Muscle layer of colon (tissue), 2 donors: ENCODE results near the gene NXN.

Experiments used
- H3K27ac ChIP-seq: one replicate; pipeline ENCODE4 v1.7.0; 2013; ENCODE audit warnings: low read depth, mild to moderate bottlenecking, low read length, moderate library complexity
- H3K27me3 ChIP-seq, 2 donors: one replicate each; pipeline ENCODE4 v1.7.0; 2013; ENCODE audit warnings: low read length in 2 of 2, mild to moderate bottlenecking in 2 of 2; ENCODE audit not compliant: insufficient read depth in 2 of 2, control insufficient read depth in 1 of 2
- H3K36me3 ChIP-seq: one replicate; pipeline ENCODE4 v1.7.0; 2013; ENCODE audit warnings: mild to moderate bottlenecking, low read length; ENCODE audit not compliant: insufficient read depth
- H3K4me1 ChIP-seq: one replicate; pipeline ENCODE4 v1.7.0; 2013; ENCODE audit warnings: mild to moderate bottlenecking, low read length; ENCODE audit not compliant: insufficient read depth
- H3K4me3 ChIP-seq, 2 donors: one replicate each; pipeline ENCODE4 v1.7.0; 2013; ENCODE audit warnings: low read length in 2 of 2, low read depth in 1 of 2, mild to moderate bottlenecking in 1 of 2, moderate library complexity in 1 of 2
- H3K9ac ChIP-seq: one replicate; pipeline ENCODE4 v1.7.0; 2013; ENCODE audit warnings: low read length
- H3K9me3 ChIP-seq: one replicate; pipeline ENCODE4 v1.7.0; 2013; ENCODE audit warnings: mild to moderate bottlenecking, low read length
- donor health status: abdominal sarcoma.
- donor health status: Adenocarcinoma of cecum.

NXN gene

DNA sequence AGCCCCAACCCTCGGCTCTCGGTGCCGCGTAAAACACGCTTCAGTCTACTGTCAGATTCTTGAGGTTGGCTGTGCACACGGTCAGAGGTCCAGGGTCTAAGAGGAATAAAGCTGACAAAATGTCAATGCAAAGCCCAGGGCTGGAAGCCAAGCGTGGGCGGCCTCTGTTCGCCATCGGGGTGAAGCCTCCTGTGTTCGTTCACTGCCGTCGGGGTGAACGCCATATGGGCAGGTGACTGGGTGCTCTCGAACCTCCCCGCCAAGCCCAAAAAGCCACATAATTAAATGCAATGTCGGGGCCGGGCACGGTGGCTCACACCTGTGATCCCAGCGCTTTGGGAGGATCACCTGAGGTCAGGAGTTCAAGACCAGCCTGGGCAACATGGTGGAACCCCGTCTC lies 152.8 kb downstream of the NXN start:
- Histone ChIP-seq H3K27ac (no peak overlapping the region), H3K27me3 (no peaks in the 10 kb centered on the region), H3K4me3 (no peak overlapping the region), H3K4me1 (no peaks in the 10 kb centered on the region), H3K36me3 (peaks cover 14% of the 10 kb centered on the region), H3K9me3 (no peaks in the 10 kb centered on the region), H3K9ac (no peak overlapping the region)

DNA sequence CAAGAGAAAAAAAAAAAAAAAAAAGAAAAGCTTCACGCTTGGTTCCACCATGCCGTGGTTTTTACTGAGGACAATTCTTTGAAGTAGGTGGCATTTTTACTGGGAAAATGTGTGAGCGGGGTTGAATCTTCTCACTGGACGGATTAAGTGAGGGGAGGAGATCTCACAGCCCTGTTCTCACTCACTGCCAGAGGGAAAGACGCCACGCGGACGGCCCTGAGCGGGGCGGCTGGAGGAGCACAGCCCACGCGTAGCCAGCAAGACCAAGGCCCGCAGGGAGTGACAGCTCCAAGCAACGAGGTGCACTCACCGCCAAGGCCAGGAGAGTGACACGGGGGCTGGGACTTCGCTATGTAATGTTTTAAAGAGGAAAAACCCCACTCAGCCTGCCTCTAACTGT lies 154.4 kb downstream of the NXN start:
- no peak overlapping the region for H3K4me3 ChIP-seq
- peaks cover 14% of the 10 kb centered on the region for H3K36me3 ChIP-seq
- no peaks in the 10 kb centered on the region for H3K4me1 ChIP-seq
- no peaks in the 10 kb centered on the region for H3K9me3 ChIP-seq
- no peak overlapping the region for H3K27ac ChIP-seq
- H3K9ac ChIP-seq: no peak overlapping the region
- no peaks in the 10 kb centered on the region for H3K27me3 ChIP-seq

DNA sequence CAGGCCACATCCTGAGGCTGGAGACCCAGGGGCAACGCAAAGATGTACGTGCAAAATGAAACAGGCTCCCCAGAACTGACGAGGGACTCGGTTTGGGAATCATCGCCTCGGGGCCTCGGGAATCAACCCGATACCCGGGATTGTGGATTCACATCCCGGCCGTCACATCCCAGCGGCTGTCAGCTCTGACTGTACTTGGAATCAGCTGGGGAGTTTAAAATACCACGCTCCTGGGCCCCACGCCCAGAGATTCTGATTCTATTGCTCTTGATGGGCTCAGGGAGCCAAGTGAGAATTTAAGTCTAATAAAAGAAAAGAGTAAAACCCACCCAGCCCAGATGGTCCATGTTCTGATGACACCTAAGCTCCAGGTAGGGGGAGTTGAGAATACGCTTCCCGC lies 155.2 kb downstream of the NXN start:
- H3K27me3 ChIP-seq: no peaks in the 10 kb centered on the region
- no peak overlapping the region for H3K27ac ChIP-seq
- H3K9ac ChIP-seq: no peak overlapping the region
- no peaks in the 10 kb centered on the region for H3K4me1 ChIP-seq
- H3K4me3 ChIP-seq: no peak overlapping the region
- H3K36me3 ChIP-seq: peaks cover 22% of the 10 kb centered on the region
- H3K9me3 ChIP-seq: no peaks in the 10 kb centered on the region

DNA sequence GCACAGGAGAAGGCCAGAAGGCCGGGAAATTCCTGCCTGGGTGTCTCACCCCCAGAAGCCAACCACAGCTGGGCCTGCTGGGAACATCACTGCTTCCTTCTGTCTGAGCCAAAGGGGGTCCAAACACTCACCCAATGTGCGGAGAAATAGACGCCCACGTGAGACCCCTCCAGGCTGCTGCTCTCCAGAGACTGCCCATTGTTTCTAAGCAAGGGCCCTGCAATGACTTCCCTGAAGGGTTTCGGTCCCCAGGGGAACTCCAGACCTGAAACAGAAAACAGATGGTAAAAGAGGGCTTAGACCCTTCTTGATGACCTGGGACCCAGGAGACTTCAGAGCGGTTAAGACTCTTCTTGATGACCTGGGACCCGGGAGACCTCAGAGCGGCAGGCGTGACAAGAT lies 156.1 kb downstream of the NXN start:
- Histone ChIP-seq H3K4me1 (no peaks in the 10 kb centered on the region), H3K36me3 (peaks cover 28% of the 10 kb centered on the region), H3K4me3 (no peak overlapping the region), H3K9ac (no peak overlapping the region), H3K9me3 (no peaks in the 10 kb centered on the region), H3K27me3 (no peaks in the 10 kb centered on the region), H3K27ac (no peak overlapping the region)

DNA sequence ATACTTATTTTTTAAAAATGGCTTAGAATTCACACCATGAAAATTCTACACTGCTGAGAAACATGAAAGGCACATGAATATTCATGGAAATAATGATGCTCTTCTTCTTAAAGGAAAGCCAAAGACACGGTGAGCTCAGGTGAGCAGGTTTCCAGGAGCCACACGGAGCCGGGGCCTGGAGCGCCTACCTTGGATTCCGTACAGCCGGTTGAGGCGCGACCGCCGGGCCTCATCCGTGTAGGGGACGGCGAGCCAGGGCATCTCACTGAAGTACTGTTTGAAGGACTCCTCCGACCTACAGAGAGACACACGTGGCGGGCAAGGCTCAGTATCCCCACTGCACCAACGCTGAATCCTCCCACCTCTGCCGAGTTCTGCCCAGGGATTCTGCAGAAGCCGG lies 160.3 kb downstream of the NXN start:
- Histone ChIP-seq H3K9me3 (no peaks in the 10 kb centered on the region), H3K27ac (no peak overlapping the region), H3K4me3 (no peak overlapping the region), H3K4me1 (no peaks in the 10 kb centered on the region), H3K9ac (no peak overlapping the region), H3K36me3 (peaks cover 37% of the 10 kb centered on the region), H3K27me3 (no peaks in the 10 kb centered on the region)

DNA sequence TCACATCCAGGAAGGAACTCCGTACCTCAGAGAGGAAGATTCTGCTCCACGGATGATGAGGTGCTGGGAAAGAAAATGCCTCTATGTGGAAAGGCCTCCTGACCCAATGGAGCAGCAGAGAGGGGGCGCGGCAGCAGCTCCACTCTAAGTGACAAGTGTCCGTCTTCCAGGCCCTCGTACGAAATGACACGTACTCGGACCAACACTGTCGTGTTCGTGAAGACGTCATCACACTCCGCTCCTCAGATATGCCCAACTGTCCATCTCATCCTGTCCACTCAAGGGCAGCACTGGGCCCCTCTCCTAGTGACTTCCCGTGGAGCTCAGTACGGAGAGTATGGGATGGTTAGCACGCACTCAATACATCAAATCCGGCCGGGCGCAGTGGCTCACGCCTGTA lies 165.2 kb downstream of the NXN start:
- no peak overlapping the region for H3K4me3 ChIP-seq
- H3K36me3 ChIP-seq: peaks cover 37% of the 10 kb centered on the region
- H3K27ac ChIP-seq: no peak overlapping the region

DNA sequence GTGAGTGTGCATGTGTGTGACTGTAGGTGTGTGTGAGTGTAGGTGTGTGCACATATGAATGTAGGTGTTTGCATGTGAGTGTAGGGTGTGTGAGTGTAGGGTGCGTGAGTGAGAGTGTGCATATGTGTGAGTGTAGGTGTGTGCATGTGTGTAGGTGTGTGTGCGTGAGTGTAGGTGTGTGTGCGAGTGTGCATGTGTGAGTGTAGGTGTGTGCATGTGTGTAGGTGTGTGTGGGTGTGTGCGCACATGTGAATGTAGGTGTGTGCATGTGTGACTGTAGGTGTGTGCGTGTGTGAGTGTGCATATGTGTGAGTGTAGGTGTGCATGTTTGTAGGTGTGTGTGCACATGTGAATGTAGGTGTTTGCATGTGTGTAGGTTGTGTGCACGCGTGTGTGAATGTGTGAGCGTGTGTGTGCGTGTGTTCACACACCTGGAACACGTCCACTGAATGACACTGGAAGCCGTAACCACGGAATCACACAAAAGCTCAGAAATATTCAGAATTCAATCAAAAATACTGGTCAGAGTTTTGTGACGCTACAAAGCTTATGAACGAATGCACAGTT lies 166.9 kb downstream of the NXN start:
- H3K36me3 ChIP-seq: peaks cover 26% of the 10 kb centered on the region
- H3K4me1 ChIP-seq: peaks cover 5% of the 10 kb centered on the region
- H3K27me3 ChIP-seq: no peaks in the 10 kb centered on the region
- no peaks in the 10 kb centered on the region for H3K9me3 ChIP-seq
- H3K4me3 ChIP-seq: no peak overlapping the region
- no peak overlapping the region for H3K27ac ChIP-seq
- no peak overlapping the region for H3K9ac ChIP-seq

More for the DNA sequence above, 165.2 kb downstream of the NXN start:
- no peak overlapping the region for H3K9ac ChIP-seq
- H3K27me3 ChIP-seq: no peaks in the 10 kb centered on the region
- no peaks in the 10 kb centered on the region for H3K9me3 ChIP-seq
- H3K4me1 ChIP-seq: peaks cover 5% of the 10 kb centered on the region

DNA sequence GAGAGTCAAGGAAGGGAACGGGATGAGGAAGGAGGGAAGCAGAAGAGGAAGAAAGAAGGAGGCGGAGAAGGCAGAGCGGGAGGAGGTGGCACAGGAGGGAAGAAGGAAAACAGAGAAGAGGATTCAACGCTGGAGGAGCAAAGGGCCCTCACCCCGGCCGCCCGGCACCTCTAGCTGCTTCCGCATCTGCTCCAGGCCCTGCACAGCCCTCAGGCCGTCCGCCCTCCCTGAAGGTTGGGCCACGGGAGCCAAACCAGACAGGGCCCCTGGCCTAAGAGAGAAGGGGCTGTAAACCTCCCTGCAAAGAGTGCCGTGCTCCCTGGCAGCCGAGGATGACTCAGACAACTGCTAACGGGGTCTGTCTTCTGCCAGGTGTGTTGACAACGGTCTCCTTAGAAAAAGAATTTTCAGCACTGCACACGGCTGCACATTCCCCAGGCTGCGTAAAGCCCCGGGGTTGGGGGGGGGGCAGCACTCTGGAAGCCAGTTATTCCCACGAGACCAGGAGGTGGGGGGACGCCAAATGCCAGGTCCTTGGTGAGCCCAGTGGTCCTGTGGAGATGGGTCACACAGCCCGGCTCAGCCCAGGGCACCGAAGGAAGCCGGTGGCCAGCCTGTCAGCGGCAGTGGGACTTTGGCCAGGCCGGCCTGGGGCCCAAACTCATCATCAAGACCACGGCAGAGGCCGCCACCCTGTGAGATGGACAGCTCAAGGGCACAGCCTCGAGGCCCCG lies 168.4 kb downstream of the NXN start:
- H3K4me1 ChIP-seq: peaks cover 5% of the 10 kb centered on the region
- peak overlapping the region; percentile 63 for H3K27ac ChIP-seq
- no peaks in the 10 kb centered on the region for H3K27me3 ChIP-seq
- peaks cover 30% of the 10 kb centered on the region for H3K36me3 ChIP-seq
- no peaks in the 10 kb centered on the region for H3K9me3 ChIP-seq
- no peak overlapping the region for H3K9ac ChIP-seq
- no peak overlapping the region for H3K4me3 ChIP-seq

DNA sequence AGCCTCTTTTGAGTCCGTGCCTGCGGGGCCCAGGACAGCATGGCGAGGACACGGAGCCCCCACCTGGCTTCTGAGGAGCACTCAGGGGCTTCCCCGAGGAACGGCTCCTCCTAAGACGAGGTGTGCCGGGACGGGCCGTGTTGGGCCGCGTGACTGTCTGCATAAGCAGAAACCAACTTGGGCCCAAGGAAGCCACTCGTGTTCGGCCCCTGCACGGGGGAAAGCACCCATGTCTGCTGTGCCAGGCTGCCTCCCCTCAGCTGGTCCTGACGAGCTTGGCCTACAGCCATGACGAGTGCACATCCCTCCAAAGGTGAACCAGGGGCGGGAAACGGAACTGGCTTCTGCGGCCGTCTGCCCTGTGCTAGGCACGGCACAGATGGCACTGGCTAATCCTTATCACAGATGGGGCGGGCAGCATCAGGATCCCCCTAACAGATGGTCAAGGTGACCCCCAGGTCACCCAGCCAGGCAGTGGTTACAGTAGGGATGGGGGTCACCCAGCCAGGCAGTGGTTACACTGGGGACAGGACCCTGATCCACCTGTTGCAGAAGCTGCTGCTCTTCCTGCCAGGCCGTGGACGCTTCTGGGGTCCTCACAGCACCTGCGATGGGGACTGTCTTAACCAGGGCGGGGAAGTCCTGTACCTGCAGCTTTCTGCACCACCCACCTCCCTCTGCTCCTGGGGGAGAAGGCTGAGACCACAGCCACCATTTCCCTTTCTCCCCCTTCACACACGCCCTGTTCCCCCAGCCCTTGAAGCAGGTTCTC lies 171.9 kb downstream of the NXN start:
- Histone ChIP-seq H3K4me3 (no peak overlapping the region), H3K27me3 (no peaks in the 10 kb centered on the region), H3K4me1 (peaks cover 5% of the 10 kb centered on the region), H3K9ac (no peak overlapping the region), H3K9me3 (no peaks in the 10 kb centered on the region), H3K27ac (no peak overlapping the region), H3K36me3 (peaks cover 24% of the 10 kb centered on the region)

DNA sequence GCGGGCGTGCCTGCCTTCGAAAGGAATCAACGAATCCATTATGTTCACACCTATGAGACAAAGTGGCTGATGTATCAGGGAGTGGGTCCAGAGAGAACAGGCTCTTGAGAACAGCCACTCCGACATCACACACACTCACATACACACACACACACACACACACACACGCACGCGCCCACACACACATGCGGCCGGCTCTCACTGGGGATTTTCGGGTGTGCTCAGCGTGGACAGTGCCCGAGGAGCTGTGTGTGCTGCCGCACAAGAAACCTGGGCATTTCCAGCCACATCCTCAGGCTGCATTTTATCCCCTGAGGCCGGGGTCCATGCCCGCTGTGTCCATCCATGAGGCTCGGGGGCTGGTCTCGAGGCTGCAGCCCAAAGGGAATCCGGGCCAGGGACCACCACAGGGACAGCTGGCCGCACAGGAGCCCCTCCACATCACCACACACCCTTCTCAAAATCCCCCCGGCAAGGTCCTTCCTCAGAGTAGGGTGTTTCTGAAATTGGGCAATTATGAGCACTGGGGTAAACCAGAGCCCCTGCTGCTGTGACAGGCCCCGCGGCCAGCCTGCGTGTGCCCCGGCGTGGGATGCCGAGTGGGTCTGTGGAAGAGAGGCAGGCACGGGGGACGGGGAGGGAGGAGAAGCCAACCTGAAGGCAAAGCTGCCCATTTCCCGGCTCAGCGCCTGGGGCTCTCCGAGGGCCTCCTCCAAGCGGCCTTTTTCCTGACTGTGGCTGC lies 172.6 kb downstream of the NXN start:
- Histone ChIP-seq H3K27ac (no peak overlapping the region), H3K4me1 (peaks cover 5% of the 10 kb centered on the region), H3K9ac (no peak overlapping the region), H3K36me3 (peaks cover 18% of the 10 kb centered on the region), H3K9me3 (no peaks in the 10 kb centered on the region), H3K4me3 (no peak overlapping the region), H3K27me3 (no peaks in the 10 kb centered on the region)

DNA sequence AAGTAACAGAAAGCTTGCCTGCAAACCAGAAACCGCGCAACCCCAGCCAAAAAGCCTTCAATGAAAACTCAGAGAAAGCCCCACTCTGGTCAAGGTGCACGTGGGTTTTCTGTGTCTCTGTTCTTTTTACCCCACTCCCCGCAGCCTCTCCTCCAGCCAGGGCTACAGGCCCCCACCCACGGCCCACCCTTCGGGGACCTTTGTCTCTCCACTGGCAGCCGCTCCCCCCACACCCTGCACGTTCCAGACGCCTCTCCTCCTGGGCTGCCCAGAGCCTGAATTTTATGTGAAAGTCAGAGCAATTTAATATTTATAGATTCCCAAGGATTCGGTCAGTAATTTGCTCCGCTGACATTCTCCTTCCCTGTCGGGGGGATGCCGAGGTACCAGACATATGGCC lies 173.2 kb downstream of the NXN start:
- H3K27ac ChIP-seq: no peak overlapping the region
- H3K9ac ChIP-seq: no peak overlapping the region
- no peaks in the 10 kb centered on the region for H3K9me3 ChIP-seq
- no peaks in the 10 kb centered on the region for H3K27me3 ChIP-seq
- peaks cover 21% of the 10 kb centered on the region for H3K36me3 ChIP-seq
- H3K4me3 ChIP-seq: no peak overlapping the region
- peaks cover 5% of the 10 kb centered on the region for H3K4me1 ChIP-seq
